GM18505 (cell line): ENCODE measurements around the gene KRTAP5-4.
"Not testable (repeated sequence)": the region's sequence is repeated elsewhere in the genome, so short reads cannot be mapped to it uniquely, and the experiment has no call there.

Experiments
- ATAC-seq: cut with Tn5 transposase; IDR thresholded peaks from one replicate; pipeline ENCODE4 v1.9.1; 2021; ENCODE audit not compliant: unreplicated experiment
- POLR2A ChIP-seq: IDR thresholded peaks from 4 replicates; pipeline ENCODE4 v1.6.1; 2011; ENCODE audit warnings: borderline replicate concordance; ENCODE audit not compliant: insufficient read depth, insufficient read length; ENCODE audit errors: extremely low read depth

KRTAP5-4 gene

GRCh38 chr11:1608363-1608762 is 13.6 kb downstream of the KRTAP5-4 start, which contains the start of gene KRTAP5-3:
Gene KRTAP5-3 (minus strand): TSS chr11:1608463. CDS start chr11:1608385, 78 bp downstream.
- no peak for TF ChIP-seq POLR2A
- ATAC-seq, result no peak

DNA sequence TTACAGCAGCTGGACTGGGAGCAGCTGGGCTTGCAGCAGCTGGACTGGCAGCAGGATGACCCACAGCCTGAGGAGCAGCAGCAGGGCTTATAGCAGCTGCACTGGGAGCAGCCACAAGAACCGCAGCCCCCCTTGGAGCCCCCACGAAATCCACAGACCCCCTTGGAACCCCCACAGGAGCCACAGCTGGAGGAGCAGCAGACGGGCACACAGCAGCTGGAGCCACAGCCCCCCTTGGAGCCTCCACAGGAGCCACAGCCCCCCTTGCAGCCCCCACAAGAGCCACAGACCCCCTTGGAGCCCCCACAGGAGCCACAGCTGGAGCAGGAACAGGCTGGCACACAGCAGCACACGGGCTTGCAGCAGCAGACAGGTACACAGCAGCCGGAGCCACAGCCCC is 14.0 kb downstream of the KRTAP5-4 start:
- not testable (repeated sequence) for ATAC-seq

DNA sequence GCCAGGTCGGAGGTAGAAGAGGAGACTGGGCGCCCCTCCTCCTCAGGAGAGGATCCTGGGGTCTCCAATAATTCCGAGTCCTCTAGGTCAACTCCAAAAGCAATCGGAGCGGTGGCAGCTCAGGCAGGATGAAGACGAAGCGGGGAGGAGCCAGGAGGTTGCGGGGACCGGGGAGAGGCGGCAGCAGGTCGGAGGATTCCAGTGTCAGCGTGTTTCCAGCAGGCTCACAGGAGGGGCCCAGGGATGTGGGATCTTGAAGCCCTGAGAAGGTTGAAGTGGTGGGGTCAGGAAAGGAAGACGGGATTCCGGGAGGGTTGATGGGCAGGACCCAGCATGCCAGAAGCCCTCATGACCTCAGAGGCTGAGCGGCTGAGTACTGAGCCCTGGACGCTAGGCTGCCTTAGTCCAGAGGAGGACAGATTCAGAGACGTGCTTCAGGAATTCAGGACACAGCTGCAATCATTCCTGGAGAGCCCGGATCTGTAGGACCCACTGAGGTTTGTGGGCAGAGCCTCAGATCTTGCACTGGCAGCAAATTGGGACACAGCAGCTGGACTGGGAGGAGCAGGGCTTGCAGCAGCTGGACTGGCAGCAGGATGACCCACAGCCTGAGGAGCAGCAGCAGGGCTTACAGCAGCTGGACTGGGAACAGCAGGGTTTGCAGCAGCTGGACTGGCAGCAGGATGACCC is 14.6 kb downstream of the KRTAP5-4 start:
- not testable (repeated sequence) for ATAC-seq

DNA sequence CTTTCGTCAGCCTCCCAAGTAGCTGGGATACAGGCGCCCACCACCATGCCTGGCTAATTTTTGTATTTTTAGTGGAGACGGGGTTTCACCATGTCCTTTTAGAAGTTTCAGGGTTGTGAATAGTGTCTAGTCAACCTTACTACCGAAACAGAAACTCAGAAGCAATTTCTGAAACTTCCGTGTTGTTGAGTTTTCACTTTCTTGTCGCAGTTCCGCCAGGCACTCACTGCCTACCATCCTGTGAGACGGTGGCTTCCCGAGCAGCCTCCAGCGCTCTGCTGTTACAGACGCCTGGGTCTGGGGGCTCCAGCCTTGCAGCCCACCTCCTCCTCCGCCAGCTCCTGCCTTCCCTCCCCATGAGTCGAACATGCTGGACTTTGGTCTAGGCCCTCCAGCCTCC is 16.0 kb downstream of the KRTAP5-4 start:
- not testable (repeated sequence) for ATAC-seq

DNA sequence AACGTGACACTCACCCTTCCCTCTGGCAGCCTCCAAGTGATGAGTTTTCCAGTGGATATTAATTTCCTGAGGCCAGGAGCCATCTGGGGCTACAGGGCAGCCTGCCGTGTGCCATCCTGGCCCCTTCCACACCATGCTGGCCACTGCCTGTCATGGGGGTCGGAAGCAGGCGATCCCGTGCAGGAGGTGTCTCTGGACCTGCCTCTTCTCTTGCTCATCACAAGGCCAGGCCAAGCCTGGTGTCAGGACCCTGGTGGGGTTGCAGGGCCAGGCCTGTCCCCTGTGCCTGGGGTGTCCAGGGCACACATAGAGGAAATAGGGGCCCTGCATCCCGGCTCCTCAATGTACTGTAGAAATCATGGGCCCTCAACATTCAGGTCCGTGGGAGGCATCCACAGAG is 17.2 kb downstream of the KRTAP5-4 start:
- ATAC-seq, result no peak
- no peak for TF ChIP-seq POLR2A

DNA sequence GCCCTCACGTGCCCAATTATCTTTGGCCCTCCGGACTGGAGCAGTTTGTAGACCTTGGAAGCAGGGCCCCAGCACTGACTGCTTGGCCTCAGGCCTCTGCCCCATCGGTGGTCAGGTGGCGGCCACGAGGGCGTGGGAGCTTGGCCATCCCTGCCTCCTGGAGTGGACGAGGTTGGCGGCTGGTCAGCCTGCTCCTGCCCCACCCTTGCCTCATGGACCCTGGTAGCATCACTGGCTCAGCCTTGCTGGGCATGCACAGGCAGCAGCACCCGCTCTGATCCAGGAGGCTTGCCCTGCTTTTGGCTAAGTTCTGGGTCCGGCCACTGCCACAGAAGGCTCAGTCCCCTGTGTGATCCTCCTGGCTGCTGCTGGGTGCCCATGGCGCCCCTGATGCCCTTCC is 17.8 kb downstream of the KRTAP5-4 start:
- TF ChIP-seq POLR2A, result no peak
- no peak for ATAC-seq

DNA sequence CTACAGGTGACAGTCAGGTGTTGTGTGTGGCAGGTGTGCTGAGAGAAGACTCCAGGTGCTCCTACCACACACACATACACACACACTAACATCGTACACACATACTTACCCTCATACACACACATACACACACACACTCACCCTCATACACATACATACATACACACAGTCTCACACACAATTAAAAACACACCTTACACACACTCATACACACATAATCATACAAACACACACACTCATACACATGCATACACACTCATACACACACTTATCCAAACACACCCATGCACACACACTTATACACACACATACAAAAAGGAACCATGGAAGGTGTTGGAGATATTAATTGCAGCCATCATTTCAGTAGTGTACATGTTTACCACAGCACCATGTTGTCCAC is 18.3 kb downstream of the KRTAP5-4 start:
- no peak for ATAC-seq
- TF ChIP-seq POLR2A, result no peak

GRCh38 chr11:1601663-1602062 is 20.3 kb downstream of the KRTAP5-4 start:
- ATAC-seq, result not testable (repeated sequence)

DNA sequence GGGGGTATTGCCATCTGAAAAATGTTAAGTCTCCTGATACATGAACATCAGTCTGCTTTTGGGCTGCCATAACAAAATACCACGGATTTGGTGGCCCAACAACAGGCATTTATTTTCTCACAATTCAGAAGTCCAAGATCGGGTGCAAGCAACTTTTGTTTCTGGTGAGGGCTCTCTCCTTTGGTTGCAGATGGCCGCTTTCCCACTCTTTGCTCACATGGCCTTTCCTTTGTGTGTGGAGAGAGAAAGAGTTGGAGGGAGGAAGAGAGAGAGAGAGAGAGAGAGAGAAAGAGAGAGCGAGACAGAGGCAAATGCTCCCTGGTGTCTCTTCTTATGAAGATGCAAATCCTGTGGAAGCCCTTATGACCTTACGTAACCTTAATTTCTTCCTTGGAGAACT is 21.3 kb downstream of the KRTAP5-4 start:
- no peak for TF ChIP-seq POLR2A
- no peak for ATAC-seq

DNA sequence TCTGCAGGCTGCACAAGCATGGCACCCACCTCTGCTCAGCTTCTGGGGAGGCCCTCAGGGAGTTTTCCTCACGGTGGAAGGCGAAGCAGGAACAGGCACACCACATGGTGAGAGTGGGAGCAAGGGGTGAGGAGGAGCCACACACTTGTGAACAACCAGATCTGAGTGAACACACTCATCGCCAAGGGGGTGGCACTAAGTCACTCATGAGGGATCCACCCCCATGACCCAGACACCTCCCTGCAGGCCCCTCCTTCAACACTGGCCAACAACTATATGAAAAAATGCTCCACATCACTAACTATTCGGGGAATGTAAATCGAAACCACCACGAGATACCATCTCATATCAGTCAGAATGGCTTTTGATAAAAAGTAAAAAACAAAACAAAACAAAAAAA is 23.1 kb downstream of the KRTAP5-4 start:
- no peak for ATAC-seq
- TF ChIP-seq POLR2A, result no peak

DNA sequence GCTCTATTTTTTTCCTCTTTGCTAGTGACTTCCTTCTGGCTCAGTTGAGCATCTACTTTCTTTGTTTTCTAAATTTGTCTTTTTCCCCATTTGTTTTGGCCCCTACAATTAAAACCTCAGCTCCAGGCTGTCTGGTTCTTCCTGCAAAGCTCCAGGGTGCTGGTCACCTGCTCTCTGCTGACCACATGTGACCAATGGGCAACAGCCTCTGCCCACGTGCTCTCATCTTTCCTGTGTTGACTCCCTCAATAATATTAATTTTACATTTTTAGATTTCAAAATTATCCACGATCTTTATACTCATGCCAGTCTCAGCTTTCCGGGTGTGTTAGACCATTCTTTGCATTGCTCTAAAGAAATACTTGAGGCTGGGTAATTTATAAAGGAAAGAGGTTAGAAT is 23.5 kb downstream of the KRTAP5-4 start:
- ATAC-seq, result not testable (repeated sequence)

DNA sequence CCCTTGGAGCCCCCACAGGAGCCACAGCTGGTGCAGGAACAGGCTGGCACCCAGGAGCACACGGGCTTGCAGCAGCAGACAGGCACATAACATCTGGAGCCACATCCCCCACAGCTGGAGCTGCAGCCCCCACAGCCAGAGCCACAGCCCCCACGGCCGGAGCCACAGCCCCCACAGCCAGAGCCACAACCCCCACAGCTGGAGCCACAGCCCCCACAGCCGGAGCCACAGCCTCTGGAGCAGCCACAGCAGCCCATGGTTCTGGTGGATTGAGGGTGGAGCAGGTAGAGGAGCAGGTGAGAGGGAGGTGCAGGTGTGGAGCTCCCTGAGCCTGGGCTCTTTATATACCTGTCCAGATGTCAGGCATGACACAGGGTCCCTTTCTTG is 24.0 kb downstream of the KRTAP5-4 start, which contains the start of gene KRTAP5-2:
KRTAP5-2 (minus strand) TSS at position 301 of the 387 bp plus-strand sequence; CDS start at position 257, 44 bp downstream.
- no peak for TF ChIP-seq POLR2A
- no peak for ATAC-seq

- no peak for TF ChIP-seq POLR2A
- ATAC-seq, result no peak
Measured at GRCh38 chr11:1597331-1597993, 24.5 kb downstream of the KRTAP5-4 start.

- ATAC-seq, result not testable (repeated sequence)
Measured at GRCh38 chr11:1596576-1597121, 25.3 kb downstream of the KRTAP5-4 start.

- not testable (repeated sequence) for ATAC-seq
Measured at GRCh38 chr11:1595994-1596575, 25.9 kb downstream of the KRTAP5-4 start.
